ENCODE results near the gene NAV2. TPM values are rescaled to one million over a fixed set of nuclear protein-coding genes. Genes with fewer than 3 reads are reported as not detected.
A peak's percentile ranks its signal among the peaks of the same experiment; 100 is the strongest.

The NAV2 gene
- total and polyA plus RNA-seq, 5 donors: 4.4 to 12.9 (median 8.6) TPM

DNA sequence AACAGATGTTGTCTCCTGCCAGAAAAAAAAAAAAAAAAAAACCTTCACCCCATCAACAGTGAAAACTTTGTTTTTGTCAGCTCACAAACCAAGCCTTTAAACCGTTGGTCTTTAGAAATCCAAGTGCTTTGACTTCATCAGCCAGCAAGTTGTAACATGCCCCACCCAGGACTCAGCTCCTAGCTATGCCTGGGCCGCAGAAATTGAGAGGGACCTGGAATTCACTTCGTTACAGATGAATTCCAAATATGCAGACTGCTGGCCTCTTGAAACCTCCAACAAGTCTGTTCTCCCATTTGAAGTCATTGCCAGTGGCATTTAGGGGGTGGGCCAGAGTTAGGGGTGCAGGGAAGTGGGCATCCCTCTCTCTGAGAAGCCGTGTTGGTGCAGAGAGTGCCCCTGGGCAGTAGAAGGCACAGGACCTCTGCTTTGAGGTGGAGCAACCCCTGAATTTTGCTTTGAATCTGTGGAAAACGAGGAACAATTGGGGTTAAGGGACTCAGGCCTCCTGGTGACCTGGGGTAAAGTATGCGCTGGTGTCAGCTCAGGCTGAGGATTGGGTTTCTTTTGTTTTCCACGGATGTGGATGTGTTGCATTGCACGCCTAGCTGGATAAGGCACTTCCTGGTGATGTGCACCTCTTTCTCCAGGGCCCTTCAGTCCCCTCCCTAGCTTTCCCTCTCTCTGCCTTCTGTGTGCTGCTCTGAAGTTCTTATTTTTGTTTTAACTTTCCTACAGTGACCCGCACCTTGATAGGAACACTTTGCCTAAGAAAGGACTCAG lies 338.1 kb downstream of the NAV2 start:
- WGBS: 74% methylated on average over 9 of the region's 9 CpGs
- intact Hi-C loops (cut with DNase I): loop anchor here in 1 of 4 donors (10.0 kb wide), 1 partner anchor 96 kb away; no protein-coding TSS in a partner anchor
- Histone ChIP-seq H3K27me3 (ENCODE audit: control insufficient read depth, insufficient read depth) (no peaks in the 10 kb centered on the region), H3K9me3 (ENCODE audit: control insufficient read depth, low read length) (no peaks in the 10 kb centered on the region), H3K4me1 (ENCODE audit: control insufficient read depth, insufficient read depth, low read length) (peaks cover 4% of the 10 kb centered on the region), H3K4me3 (ENCODE audit: low read length) (no peak overlapping the region), H3K27ac (ENCODE audit: low read length) (peak overlapping the region; percentile 6)
- DNase-seq (no peak), ATAC-seq (no peak)

DNA sequence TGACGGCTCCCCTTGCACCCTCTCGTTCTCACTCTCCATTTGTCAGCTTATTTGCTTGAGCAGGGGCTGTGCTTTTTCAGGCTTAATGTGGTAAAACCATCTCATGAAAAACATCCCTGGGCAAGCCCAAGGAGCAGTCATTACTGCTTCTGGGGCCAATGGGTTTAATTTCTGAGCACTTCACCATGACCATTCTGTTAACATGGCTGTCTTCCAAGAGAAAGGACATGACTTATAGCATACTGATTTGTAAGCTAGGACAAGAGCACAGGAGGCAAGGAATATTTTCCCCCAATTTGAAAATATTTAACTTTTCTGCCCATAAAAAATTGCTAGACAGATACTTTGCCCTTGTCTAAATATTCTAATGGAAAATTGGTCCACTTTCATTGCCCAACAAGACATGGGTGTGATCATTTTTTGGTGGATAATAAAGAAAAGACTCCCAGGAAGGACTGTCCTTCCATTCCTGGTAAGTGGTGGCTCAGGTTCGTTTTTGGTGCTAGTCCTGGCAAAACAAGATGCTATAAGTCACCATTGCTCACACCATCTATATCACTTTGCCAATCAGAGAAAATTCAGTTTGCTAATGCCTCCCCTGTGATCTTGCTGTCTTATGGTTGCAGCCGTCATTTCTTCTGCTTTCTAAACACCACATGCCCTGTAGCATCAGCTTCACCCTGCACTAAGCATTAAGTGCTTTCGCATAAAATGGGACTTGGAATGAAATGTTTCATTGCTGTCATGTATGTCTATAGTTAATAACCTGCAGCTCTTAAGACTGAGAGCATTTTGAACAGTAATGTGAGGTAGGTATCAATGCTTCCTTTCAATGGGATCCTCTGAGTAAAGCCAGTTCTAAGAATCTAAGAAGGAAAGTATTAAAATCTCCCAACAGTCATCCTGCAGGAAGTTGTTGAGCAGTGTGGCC lies 339.1 kb downstream of the NAV2 start:
- Histone ChIP-seq H3K27me3 (ENCODE audit: control insufficient read depth, insufficient read depth) (no peaks in the 10 kb centered on the region), H3K27ac (ENCODE audit: low read length) (peak overlapping the region; percentile 3), H3K4me1 (ENCODE audit: control insufficient read depth, insufficient read depth, low read length) (peaks cover 4% of the 10 kb centered on the region), H3K9me3 (ENCODE audit: control insufficient read depth, low read length) (no peaks in the 10 kb centered on the region), H3K4me3 (ENCODE audit: low read length) (no peak overlapping the region)
- intact Hi-C loops (cut with DNase I): loop anchor here in 1 of 4 donors (10.0 kb wide), 1 partner anchor 97 kb away; no protein-coding TSS in a partner anchor
- DNase-seq: no peak
- 94% methylated on average over 5 of the region's 5 CpGs for WGBS
- no peak for ATAC-seq

GRCh38 chr11:20053572-20053971 lies 340.9 kb downstream of the NAV2 start:
- WGBS: 94% methylated on average over 4 of the region's 4 CpGs
- Histone ChIP-seq H3K27me3 (ENCODE audit: control insufficient read depth, insufficient read depth) (no peaks in the 10 kb centered on the region), H3K4me1 (ENCODE audit: control insufficient read depth, insufficient read depth, low read length) (peaks cover 4% of the 10 kb centered on the region), H3K4me3 (ENCODE audit: low read length) (no peak overlapping the region), H3K27ac (ENCODE audit: low read length) (no peak overlapping the region), H3K9me3 (ENCODE audit: control insufficient read depth, low read length) (no peaks in the 10 kb centered on the region)
- ATAC-seq (no peak), DNase-seq (no peak)
- intact Hi-C loops (cut with DNase I): loop anchor here in 1 of 4 donors (10.0 kb wide), 1 partner anchor 99 kb away; no protein-coding TSS in a partner anchor

DNA sequence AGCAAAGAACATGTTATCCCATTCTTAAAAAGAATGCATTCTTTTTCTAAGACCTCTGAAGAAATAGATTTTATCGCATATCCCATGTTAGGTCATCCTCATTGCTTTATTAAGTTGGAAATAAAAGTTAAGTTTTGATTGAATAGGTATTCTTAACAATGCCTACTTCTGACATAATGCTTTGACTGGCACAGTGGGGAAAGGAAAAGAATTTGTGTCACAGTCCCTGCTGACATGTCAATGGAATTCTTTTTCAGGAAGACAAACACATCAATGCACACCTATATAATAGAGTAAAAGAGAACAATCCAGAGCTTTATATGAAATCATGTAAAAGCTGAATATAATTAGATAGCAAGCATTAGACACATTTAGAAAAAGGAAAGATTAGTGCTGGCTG lies 341.9 kb downstream of the NAV2 start:
- intact Hi-C loops (cut with DNase I): loop anchor here in 1 of 4 donors (10.0 kb wide), 1 partner anchor 100 kb away; no protein-coding TSS in a partner anchor
- H3K27ac ChIP-seq (ENCODE audit: low read length): no peak overlapping the region
- ATAC-seq (no peak), DNase-seq (no peak)
- H3K4me3 ChIP-seq (ENCODE audit: low read length): no peak overlapping the region
- no peaks in the 10 kb centered on the region for H3K9me3 ChIP-seq (ENCODE audit: control insufficient read depth, low read length)
- peaks cover 4% of the 10 kb centered on the region for H3K4me1 ChIP-seq (ENCODE audit: control insufficient read depth, insufficient read depth, low read length)
- H3K27me3 ChIP-seq (ENCODE audit: control insufficient read depth, insufficient read depth): no peaks in the 10 kb centered on the region
- WGBS: 95% methylated on average over 1 of the region's 1 CpG

- ATAC-seq (no peak), DNase-seq (no peak)
- Histone ChIP-seq H3K4me1 (ENCODE audit: control insufficient read depth, insufficient read depth, low read length) (no peaks in the 10 kb centered on the region), H3K9me3 (ENCODE audit: control insufficient read depth, low read length) (no peaks in the 10 kb centered on the region), H3K27me3 (ENCODE audit: control insufficient read depth, insufficient read depth) (no peaks in the 10 kb centered on the region), H3K27ac (ENCODE audit: low read length) (peak overlapping the region; percentile 78), H3K4me3 (ENCODE audit: low read length) (no peak overlapping the region)
- 26% methylated on average over 2 of the region's 2 CpGs for WGBS
- intact Hi-C loops (cut with DNase I): loop anchor here in 1 of 4 donors (10.0 kb wide), 1 partner anchor 101 kb away; no protein-coding TSS in a partner anchor
These were observed 342.7 kb downstream of the NAV2 start for GRCh38 chr11:20055312-20055711.

DNA sequence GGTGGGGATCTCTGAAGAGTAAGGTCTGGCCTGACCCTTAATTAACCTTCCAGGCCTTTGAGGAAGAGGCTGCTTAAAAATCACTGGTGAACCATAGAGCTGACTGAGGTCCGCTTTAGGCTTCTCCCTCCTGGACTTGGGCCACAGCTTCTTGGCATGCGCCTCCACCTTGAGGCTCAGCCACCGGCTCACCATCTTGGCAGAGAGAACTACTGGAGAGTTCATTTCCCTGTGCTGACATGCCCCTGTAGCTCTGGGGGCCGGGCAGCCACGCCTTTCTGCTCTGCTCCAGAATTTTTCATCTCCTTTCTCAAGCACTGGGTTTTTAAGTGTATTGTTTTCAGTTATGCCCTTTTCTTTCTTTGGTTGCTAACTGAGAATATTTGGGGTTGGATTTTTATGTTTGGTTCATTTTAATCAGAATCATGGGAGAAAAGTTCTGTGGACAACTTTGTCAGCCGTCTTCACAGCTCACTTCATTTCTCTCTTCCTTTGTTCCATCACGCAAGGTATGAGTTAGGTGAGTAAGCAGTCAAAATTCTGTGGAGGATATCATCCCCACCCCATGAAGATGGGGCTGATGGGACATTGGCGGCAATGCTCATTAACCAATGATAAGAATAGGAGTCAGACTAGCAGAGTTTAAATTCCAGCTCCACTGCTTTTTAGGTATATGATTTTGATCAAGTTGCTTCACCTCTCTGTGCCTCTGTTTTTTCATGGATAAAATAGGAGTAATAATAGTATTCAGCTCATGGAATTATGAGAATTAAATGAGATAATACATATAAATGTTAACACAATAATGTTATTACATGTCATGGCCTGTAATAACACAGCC lies 343.7 kb downstream of the NAV2 start:
- intact Hi-C loops (cut with DNase I): loop anchor here in 1 of 4 donors (10.0 kb wide), 1 partner anchor 102 kb away; no protein-coding TSS in a partner anchor

DNA sequence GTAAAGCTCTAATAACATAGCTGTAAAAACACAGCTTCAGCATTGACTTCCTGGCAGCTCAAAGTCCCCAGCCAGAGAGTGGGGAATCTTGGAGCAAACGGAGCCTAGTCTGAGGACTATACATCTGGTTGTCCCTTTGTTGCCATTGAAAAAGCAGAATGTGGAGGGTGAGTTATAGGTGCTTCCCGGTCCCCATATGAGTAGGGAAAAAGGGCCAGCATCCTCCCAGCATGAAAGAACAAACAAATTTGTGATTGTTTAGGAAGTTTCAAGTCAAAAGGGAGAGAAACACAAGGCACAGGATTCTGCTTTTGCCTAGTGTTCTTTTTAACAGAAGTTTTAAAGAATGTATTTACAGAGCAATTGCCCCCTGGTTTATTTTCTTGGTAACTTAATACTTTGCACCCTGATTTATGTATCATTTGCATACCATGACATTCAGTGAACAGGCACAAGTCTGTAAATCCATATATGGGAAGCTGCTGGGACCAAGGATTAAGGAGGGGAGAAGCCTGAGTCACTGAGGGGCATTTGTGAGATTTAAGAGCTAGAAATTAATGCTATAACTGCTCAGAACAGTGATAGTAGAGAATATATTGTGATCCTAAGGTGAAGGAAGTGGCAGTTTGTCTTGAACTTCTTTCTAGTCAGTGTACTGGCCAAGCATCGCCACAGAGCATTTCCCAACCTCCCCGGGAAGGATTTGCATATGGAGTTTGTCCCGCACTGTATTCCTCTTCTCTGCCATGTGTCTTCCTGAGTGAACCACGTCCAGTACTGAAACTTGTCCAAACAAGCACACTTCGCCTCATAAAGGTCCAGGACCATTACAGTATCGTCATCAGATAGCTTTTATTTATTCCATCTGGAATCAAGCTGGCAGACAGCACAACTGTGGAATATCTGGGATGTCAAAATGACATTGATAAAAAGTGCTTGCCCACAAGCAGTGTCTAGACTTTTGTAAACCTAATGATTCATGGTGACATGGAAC lies 344.6 kb downstream of the NAV2 start:
- Histone ChIP-seq H3K4me1 (ENCODE audit: control insufficient read depth, insufficient read depth, low read length) (no peaks in the 10 kb centered on the region), H3K9me3 (ENCODE audit: control insufficient read depth, low read length) (no peaks in the 10 kb centered on the region), H3K4me3 (ENCODE audit: low read length) (no peak overlapping the region), H3K27me3 (ENCODE audit: control insufficient read depth, insufficient read depth) (no peaks in the 10 kb centered on the region), H3K27ac (ENCODE audit: low read length) (peak overlapping the region; percentile 42)
- ATAC-seq (no peak), DNase-seq (no peak)
- intact Hi-C loops (cut with DNase I): loop anchor here in 1 of 4 donors (10.0 kb wide), 1 partner anchor 102 kb away; no protein-coding TSS in a partner anchor
- 68% methylated on average over 8 of the region's 8 CpGs for WGBS

More for the DNA sequence above, 343.7 kb downstream of the NAV2 start:
- Histone ChIP-seq H3K27me3 (ENCODE audit: control insufficient read depth, insufficient read depth) (no peaks in the 10 kb centered on the region), H3K4me1 (ENCODE audit: control insufficient read depth, insufficient read depth, low read length) (no peaks in the 10 kb centered on the region), H3K27ac (ENCODE audit: low read length) (peak overlapping the region; percentile 78), H3K9me3 (ENCODE audit: control insufficient read depth, low read length) (no peaks in the 10 kb centered on the region), H3K4me3 (ENCODE audit: low read length) (no peak overlapping the region)
- DNase-seq (peak in 2 of 3 donors; percentile 60 to 66), ATAC-seq (peak in 1 of 2 donors; percentile 36)
- 76% methylated on average over 8 of the region's 8 CpGs for WGBS

- ATAC-seq (no peak), DNase-seq (no peak)
- WGBS: 91% methylated on average over 3 of the region's 3 CpGs
- intact Hi-C loops (cut with DNase I): loop anchor here in 1 of 4 donors (10.0 kb wide), 1 partner anchor 104 kb away; no protein-coding TSS in a partner anchor
- H3K4me3 ChIP-seq (ENCODE audit: low read length): no peak overlapping the region
- no peaks in the 10 kb centered on the region for H3K4me1 ChIP-seq (ENCODE audit: control insufficient read depth, insufficient read depth, low read length)
- no peak overlapping the region for H3K27ac ChIP-seq (ENCODE audit: low read length)
- no peaks in the 10 kb centered on the region for H3K27me3 ChIP-seq (ENCODE audit: control insufficient read depth, insufficient read depth)
- H3K9me3 ChIP-seq (ENCODE audit: control insufficient read depth, low read length): no peaks in the 10 kb centered on the region
These were observed 346.3 kb downstream of the NAV2 start for GRCh38 chr11:20058749-20059458.

DNA sequence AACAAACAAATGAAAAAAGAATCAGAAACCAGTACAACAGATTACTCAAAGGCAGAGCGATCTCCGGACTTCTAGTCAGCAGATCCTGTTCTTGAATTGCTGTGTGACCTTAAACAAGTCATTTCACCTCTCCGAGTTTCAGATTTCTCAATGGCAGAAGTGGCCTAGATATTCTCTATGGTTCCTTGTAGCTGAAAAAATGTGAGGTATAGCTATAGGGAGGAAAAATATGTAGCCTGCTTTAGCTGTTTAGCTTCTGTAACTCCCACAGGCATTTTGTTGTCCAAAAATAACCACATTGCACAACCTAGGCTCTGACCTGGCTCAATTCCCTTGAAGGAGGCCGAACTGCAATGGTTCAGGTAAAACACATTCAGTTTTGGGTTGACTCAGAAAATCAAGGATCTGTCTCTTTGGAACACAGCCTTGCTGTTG lies 347.0 kb downstream of the NAV2 start:
- DNase-seq (no peak), ATAC-seq (no peak)
- intact Hi-C loops (cut with DNase I): loop anchor here in 1 of 4 donors (10.0 kb wide), 1 partner anchor 105 kb away; no protein-coding TSS in a partner anchor
- Histone ChIP-seq H3K4me3 (ENCODE audit: low read length) (no peak overlapping the region), H3K27ac (ENCODE audit: low read length) (no peak overlapping the region), H3K9me3 (ENCODE audit: control insufficient read depth, low read length) (no peaks in the 10 kb centered on the region), H3K27me3 (ENCODE audit: control insufficient read depth, insufficient read depth) (no peaks in the 10 kb centered on the region), H3K4me1 (ENCODE audit: control insufficient read depth, insufficient read depth, low read length) (no peaks in the 10 kb centered on the region)
- 89% methylated on average over 4 of the region's 4 CpGs for WGBS
